Liver (tissue), 3 donors: ENCODE data around the gene TMPRSS6.

Experiments used
- JUND ChIP-seq, 2 donors: IDR thresholded peaks; 2 replicates each; pipeline ENCODE4 v1.6.1; 2016; ENCODE audit warnings: antibody characterized with exemption in 2 of 2
- NR2F2 ChIP-seq: IDR thresholded peaks from 2 replicates; pipeline ENCODE4 v1.6.1; 2016; ENCODE audit warnings: antibody characterized with exemption
- RAD21 ChIP-seq, 2 donors: IDR thresholded peaks; 2 replicates each; pipeline ENCODE4 v1.6.1; 2016; ENCODE audit warnings: antibody characterized with exemption in 2 of 2, mild to moderate bottlenecking in 2 of 2
- RXRA ChIP-seq, 2 donors: IDR thresholded peaks; 2 replicates each; pipeline ENCODE4 v1.6.1; 2017 to 2018; ENCODE audit warnings: antibody characterized with exemption in 2 of 2, mild to moderate bottlenecking in 1 of 2
- SP1 ChIP-seq: IDR thresholded peaks from 2 replicates; pipeline ENCODE4 v1.6.1; 2018; ENCODE audit warnings: antibody characterized with exemption, mild to moderate bottlenecking
- YY1 ChIP-seq: IDR thresholded peaks from 2 replicates; pipeline ENCODE4 v1.6.1; 2016; ENCODE audit warnings: antibody characterized with exemption, mild to moderate bottlenecking
- TF ChIP-seq, protein P1 (sequence below): fragments of 150-350 bp; IDR thresholded peaks from 2 replicates; pipeline ENCODE4 v1.5.1; 2017; ENCODE audit warnings: improper control_type of control experiment, low read depth, low read length; ENCODE audit not compliant: missing input control
- TF ChIP-seq, protein P2 (sequence below): IDR thresholded peaks from 2 replicates; pipeline ENCODE4 v1.6.1; 2016; ENCODE audit warnings: antibody characterized with exemption, mild to moderate bottlenecking
- TF ChIP-seq, protein P3 (sequence below): IDR thresholded peaks from 2 replicates; pipeline ENCODE4 v1.6.1; 2016; ENCODE audit warnings: antibody characterized with exemption
- TF ChIP-seq, protein P4 (sequence below): IDR thresholded peaks from 2 replicates; pipeline ENCODE4 v1.6.1; 2016; ENCODE audit warnings: antibody characterized with exemption
- TF ChIP-seq, protein P5 (sequence below): IDR thresholded peaks from 2 replicates; pipeline ENCODE4 v1.6.1; 2016; ENCODE audit warnings: antibody characterized with exemption
- donor health status: healthy.
- donor health status: healthy.

DNA sequence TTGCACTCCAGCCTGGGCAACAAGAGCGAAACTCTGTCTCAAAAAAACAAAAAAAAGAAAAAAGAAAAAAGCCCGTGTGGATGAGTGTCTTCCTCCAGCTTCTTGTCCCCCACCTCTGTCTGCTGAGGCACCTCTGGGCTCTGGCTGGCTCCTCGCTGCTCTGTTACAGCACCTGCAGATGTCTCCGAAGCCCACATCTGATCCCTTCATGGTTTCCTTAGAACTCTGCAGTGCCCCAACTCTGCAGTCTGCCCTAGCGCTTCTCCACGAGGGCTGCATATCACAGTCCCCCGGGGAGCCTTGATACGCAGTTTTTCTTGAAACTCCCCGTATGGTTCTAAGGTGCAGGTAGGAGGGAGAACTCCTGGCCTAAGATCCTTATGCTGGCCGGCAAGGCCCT is 42.1 kb downstream of the TMPRSS6 start:
- TF ChIP-seq, protein P1, sequence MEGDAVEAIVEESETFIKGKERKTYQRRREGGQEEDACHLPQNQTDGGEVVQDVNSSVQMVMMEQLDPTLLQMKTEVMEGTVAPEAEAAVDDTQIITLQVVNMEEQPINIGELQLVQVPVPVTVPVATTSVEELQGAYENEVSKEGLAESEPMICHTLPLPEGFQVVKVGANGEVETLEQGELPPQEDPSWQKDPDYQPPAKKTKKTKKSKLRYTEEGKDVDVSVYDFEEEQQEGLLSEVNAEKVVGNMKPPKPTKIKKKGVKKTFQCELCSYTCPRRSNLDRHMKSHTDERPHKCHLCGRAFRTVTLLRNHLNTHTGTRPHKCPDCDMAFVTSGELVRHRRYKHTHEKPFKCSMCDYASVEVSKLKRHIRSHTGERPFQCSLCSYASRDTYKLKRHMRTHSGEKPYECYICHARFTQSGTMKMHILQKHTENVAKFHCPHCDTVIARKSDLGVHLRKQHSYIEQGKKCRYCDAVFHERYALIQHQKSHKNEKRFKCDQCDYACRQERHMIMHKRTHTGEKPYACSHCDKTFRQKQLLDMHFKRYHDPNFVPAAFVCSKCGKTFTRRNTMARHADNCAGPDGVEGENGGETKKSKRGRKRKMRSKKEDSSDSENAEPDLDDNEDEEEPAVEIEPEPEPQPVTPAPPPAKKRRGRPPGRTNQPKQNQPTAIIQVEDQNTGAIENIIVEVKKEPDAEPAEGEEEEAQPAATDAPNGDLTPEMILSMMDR, result no peak
- TF ChIP-seq, protein P2, sequence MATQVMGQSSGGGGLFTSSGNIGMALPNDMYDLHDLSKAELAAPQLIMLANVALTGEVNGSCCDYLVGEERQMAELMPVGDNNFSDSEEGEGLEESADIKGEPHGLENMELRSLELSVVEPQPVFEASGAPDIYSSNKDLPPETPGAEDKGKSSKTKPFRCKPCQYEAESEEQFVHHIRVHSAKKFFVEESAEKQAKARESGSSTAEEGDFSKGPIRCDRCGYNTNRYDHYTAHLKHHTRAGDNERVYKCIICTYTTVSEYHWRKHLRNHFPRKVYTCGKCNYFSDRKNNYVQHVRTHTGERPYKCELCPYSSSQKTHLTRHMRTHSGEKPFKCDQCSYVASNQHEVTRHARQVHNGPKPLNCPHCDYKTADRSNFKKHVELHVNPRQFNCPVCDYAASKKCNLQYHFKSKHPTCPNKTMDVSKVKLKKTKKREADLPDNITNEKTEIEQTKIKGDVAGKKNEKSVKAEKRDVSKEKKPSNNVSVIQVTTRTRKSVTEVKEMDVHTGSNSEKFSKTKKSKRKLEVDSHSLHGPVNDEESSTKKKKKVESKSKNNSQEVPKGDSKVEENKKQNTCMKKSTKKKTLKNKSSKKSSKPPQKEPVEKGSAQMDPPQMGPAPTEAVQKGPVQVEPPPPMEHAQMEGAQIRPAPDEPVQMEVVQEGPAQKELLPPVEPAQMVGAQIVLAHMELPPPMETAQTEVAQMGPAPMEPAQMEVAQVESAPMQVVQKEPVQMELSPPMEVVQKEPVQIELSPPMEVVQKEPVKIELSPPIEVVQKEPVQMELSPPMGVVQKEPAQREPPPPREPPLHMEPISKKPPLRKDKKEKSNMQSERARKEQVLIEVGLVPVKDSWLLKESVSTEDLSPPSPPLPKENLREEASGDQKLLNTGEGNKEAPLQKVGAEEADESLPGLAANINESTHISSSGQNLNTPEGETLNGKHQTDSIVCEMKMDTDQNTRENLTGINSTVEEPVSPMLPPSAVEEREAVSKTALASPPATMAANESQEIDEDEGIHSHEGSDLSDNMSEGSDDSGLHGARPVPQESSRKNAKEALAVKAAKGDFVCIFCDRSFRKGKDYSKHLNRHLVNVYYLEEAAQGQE, result no peak
- TF ChIP-seq SP1, result no peak
- no peak for TF ChIP-seq RAD21 (IDR thresholded peaks at IDR 0.05)
- no peak for TF ChIP-seq NR2F2
- TF ChIP-seq, protein P3, sequence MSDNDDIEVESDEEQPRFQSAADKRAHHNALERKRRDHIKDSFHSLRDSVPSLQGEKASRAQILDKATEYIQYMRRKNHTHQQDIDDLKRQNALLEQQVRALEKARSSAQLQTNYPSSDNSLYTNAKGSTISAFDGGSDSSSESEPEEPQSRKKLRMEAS, result no peak
- TF ChIP-seq, protein P4, sequence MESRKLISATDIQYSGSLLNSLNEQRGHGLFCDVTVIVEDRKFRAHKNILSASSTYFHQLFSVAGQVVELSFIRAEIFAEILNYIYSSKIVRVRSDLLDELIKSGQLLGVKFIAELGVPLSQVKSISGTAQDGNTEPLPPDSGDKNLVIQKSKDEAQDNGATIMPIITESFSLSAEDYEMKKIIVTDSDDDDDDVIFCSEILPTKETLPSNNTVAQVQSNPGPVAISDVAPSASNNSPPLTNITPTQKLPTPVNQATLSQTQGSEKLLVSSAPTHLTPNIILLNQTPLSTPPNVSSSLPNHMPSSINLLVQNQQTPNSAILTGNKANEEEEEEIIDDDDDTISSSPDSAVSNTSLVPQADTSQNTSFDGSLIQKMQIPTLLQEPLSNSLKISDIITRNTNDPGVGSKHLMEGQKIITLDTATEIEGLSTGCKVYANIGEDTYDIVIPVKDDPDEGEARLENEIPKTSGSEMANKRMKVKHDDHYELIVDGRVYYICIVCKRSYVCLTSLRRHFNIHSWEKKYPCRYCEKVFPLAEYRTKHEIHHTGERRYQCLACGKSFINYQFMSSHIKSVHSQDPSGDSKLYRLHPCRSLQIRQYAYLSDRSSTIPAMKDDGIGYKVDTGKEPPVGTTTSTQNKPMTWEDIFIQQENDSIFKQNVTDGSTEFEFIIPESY, result no peak
- TF ChIP-seq, protein P5, sequence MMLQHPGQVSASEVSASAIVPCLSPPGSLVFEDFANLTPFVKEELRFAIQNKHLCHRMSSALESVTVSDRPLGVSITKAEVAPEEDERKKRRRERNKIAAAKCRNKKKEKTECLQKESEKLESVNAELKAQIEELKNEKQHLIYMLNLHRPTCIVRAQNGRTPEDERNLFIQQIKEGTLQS, result no peak
- TF ChIP-seq JUND (IDR thresholded peaks at IDR 0.05), result no peak
- no peak for TF ChIP-seq YY1
- no peak for TF ChIP-seq RXRA (IDR thresholded peaks at IDR 0.05)
